Measurements from ENCODE around the gene KIF19.
"Not testable (repeated sequence)": the region's sequence is repeated elsewhere in the genome, so short reads cannot be mapped to it uniquely, and the experiment has no call there.

The KIF19 gene

DNA sequence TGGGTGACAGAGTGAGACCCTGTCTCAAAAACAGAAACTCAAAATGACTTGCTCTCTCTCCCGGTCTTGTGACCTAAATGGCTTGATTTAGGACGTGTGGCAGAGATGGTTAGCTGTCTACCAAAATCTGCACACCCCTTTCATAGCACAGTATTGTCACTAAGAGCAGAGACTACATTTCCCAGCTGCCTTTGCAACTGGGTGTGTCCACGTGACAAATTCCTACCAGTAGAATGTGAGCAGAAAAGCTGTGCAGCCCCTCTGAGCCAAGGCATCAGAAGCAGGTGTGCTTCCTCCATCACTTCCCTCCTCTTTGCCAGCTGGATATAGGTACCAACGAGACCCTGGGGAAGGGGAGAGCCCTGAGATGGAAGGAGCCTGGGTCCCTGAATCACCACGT, 66.8 kb downstream of the KIF19 start:
- peak; percentile 4 for DNase-seq

DNA sequence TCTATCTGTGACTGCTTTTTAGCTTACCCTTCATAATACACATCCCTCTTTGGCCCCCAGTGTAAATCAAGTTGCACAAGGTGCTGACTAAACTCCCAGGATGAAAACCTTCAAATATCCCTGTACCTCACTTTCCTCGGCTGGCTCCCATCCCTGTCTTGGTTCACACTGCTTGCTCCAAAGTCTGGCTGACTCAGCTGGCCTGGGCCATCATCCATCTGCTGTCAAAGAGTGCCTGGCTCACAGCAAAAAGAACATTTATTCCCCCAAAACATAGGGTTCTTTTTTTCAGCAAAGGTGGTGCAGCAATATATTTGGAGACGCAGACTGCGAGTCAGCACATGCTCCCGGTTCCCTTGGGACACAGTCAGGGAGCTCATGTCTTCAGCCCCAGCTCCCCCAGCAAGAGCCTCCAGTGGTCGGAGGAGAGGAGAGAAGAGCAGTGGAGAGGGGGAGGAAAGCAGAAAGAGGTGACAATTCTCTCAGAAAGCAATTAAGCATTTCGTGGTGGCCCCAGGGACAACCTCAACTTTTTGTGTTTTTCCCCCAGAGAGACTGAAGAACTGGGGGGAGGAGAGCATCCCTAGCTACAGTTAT, 67.4 kb downstream of the KIF19 start:
- DNase-seq: no peak

DNA sequence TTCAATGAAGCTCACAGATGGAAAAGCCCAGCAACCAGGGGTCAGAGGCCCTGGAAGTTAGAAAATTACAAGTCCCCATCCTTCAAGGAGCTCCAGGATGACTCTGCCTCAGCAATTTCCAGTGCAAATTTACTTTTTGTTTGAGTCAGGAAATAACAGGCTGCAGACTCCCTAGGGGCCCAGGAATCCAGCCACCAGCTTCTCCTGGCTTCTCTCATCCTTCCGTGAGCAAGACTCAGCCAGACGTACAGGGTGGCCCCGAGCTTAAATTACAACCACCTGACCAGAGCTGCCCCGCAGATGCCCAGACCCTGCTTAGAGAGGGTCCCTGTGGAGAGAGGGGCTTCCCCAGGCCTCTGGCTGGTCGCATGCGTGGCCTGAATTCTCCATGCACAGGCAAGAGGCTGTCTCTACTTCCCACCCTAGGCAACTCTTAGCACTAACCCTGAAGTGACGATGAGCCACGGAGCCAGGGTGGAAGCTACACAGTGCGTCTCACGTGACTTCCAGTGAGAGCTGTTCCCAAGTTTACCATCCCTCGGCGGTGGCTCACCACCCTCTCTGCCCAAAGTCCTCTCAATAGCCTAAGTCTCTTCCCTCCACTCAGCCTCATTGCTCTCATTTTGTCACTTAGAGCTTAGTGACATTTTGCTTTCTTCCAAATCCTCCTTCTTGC, 68.4 kb downstream of the KIF19 start:
- no peak for DNase-seq

DNA sequence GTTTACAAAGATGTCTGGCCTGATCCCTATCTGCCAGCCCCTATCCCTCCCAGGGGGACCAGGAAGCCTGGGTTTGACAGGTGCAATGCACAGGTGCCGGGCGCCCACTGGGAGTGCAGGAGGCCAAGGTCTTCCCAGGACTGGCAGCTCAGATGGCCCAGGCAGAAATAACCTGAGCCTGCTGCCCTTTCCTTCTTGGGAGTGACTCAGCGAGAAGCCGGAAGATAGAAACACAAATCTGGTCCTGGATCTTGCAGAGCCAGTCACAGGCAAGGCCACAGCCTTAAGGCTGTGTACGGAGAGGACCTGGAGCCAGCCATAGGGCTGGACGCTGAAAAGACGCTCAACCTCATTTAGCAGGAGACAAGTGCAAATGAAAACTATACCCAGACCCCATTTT, 69.0 kb downstream of the KIF19 start:
- no peak for DNase-seq

DNA sequence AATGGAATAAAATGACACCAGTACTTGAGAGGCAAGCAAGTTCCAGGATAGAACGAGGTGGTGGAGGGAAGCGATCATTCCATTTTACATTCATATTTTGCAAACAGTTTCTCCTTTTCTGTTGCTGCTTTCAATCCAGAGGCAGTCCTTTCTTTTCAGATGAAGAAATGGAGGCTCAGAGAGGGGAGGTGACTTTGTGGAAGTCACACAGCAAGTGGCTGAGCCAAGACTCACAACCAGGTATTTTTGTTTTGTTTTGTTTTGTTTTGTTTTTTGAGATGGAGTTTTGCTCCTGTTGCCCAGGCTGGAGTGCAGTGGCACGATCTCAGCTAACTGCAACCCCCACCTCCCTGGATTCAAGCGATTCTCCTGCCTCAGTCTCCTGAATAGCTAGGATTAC, 70.5 kb downstream of the KIF19 start:
- no peak for DNase-seq

DNA sequence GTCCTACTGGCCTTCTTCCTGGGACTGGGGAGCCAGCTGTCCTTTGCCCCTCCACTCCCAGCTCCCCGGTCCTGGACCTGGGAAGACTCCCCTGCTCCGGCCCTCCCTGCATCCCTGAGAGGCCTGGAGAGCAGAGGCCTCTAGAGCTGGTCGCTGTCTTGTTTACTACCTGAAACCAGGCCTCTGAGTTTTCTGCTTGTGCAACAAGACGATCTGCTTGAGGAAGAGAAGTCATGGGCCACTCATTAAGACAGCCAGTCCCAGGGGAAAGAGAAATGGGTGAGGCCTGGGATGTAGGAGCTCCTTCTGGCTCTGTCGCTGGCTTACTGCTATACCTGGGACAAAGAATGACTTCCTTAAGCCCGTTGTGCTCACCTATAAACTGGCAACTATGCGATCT, 76.0 kb downstream of the KIF19 start:
- DNase-seq: no peak

DNA sequence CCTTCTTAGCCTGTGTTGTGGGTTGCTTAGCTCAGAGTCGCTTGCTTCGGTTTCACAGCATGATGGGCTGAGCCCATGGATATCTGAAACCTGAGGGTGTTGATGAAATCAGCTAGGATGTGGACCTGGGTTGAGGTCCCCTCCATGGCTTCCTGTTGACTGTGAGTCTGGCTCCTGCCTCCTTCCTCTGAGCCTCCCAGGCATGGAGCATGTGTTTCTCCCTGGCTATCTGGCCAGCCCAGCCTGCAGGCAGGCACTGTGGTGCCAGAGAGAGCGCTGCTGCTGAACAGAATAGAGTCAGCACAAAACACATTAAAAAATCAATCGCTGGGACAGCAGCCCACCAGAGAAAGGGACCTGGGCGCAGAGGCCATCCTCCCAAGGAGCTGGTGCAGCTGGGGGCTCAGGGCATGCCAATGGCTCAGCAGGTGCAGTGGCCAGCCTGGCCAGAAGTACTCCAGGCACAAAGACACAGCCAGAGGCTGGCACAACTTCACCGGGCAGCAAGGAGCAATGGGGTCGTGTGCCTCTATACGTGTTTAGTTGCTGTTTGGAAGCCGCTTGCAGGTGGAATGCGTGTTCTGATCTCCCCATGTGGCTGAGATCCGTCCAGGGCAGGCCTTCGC, 77.6 kb downstream of the KIF19 start:
- no peak for DNase-seq

DNA sequence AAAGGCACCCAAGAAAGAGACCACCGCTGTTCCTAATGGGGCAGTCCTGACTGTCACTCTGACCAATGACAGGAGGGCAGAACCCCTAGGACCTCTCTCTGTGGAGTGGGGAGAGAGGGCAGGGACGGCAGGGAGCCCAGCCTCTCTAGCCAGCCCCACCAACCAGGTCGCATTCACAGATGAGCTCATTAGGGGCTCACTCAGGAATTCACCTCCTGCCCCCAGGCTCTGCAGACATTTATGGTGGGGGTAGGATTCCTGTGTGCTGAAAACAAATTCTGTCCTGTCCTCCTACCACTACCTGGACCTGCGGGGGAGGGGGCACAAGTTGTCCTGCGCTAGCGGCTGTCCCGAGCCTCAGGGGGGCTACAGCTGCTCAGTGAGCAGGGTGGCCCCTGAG, 78.2 kb downstream of the KIF19 start:
- no peak for DNase-seq

DNA sequence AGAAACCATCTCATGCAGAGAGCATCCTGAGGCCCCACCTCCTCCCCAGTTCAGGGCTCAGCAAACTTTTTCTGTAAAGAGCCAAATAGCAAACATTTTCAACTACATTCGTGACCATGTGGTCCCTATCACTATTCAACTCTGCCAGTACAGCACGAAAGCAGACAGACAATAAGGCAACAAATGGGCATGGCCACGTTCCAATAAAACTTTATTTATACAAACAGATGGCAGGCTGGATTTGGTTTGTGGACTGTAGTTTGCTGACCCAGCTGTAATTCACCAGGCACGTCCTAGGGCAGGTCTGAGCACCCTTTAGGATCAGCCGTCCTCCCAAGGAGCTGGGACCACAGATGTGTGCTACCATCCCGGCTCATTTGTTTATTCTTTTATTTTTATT, 78.8 kb downstream of the KIF19 start:
- DNase-seq: no peak

DNA sequence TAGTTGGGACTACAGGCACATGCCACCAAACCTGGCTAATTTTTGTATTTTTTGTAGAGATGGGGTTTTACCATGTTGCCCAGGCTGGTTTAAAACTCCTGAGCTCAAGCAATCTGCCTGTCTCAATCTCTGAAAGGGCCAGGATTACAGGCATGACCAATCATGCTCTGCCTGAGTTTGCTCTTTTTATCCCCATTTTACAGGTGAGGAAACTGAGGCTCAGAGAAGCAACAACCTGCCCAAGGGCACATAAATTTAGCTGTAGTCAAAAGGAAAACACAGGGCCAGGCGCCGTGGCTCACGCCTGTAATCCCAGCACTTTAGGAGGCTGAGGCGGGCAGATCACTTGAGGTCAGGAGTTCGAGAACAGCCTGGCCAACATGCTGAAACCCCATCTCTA, 79.3 kb downstream of the KIF19 start:
- not testable (repeated sequence) for DNase-seq

Measured in NCI-H1694 treated with DMSO at 0.1 percent for 48 hours (cell line).